ENCODE results near the gene POLR2J. TPM values are rescaled to one million over a fixed set of nuclear protein-coding genes. Genes with fewer than 3 reads are reported as not detected.
A peak's percentile ranks its signal among the peaks of the same experiment; 100 is the strongest.
"Not testable (repeated sequence)": the region's sequence is repeated elsewhere in the genome, so short reads cannot be mapped to it uniquely, and the experiment has no call there.

Gene POLR2J
- polyA plus RNA-seq (65.0 to 71.8 TPM (median 65.9 TPM) in 3 replicates), polyA minus RNA-seq (13.8 to 24.2 TPM (median 18.9 TPM) in 3 replicates)
- polyA plus RNA-seq (2011; ENCODE audit: low read depth), result 10.9 TPM
- polyA plus RNA-seq (2011; cell fraction: cytosol; rRNA removed), result 35.1 and 53.4 TPM in 2 replicates
- polyA plus RNA-seq (2011; cell fraction: nucleus; rRNA removed), result 13.7 and 14.4 TPM in 2 replicates
- 68.8 and 71.3 TPM in 2 replicates for polyA plus RNA-seq (2012; ENCODE audit: low replicate concordance)
- polyA minus RNA-seq (2011; cell fraction: cytosol; rRNA and poly(A)+ RNA removed), result 18.8 TPM
- 10.2 and 17.0 TPM in 2 replicates for polyA minus RNA-seq (2011; cell fraction: nucleus; rRNA and poly(A)+ RNA removed)

DNA sequence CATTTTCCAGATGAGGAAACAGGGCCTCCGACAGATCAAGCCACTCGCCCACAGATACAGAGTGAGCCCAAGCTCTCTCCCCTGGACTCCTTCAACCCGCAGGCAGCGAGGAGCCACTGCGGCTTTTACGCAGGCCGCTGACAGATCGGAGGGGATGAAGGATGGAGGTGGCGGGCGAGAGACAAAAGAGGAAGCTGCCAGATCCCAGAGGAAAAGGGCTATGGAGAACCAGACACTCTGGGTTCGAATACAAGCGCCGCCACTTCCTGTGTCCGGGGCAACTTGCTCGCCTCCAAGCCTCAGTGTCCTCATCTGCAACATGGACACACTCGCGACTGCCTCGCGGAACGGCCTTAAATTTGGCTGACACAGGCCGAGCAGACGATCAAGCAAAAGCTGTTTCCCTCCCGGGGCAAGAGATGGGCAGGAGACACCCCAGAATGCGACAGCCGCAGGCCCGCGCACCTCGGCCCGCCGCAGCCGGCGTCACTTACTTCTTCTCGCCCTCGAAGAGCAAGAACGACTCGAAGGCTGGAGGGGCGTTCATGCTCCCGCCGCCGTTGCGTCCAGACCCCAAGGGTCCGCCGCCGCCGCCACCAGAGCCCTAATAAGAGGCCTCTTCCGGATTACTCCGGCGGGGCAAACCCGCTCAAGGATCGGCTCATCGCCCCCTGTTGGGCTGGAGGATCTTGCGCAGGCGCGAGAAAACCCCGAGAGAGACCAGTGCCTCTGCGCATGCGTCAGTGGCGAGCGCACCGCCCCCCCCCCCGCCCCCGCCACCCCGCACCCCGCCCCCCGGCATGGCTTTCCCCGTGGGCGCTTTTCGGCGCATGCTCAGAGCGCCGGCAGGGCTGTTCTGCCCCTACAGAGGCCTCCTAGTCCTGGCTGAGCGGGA lies at the start of gene POLR2J:
POLR2J (minus strand) TSS at position 609 of the 895 bp plus-strand sequence; CDS start at position 547, 62 bp downstream.
- H3K9ac ChIP-seq (ENCODE audit: control insufficient read depth, extremely low read depth, insufficient read depth, low read length), result peak within 1 kb of the TSS; percentile 54
- H3K4me3 ChIP-seq (ENCODE audit: control insufficient read depth in 2 of 3, extremely low read depth in 1 of 3, insufficient read depth in 2 of 3, low read depth in 1 of 3, low read length in 3 of 3), result peak within 1 kb of the TSS in 1 of 3 experiments; percentile 38
- H3K4me2 ChIP-seq (ENCODE audit: control insufficient read depth, extremely low read depth, insufficient read depth, low read depth, low read length), result peak within 1 kb of the TSS; percentile 32
- H3K27ac ChIP-seq (ENCODE audit: control insufficient read depth, insufficient read depth, low read length); H3K4me1 ChIP-seq (ENCODE audit: control insufficient read depth, extremely low read depth, insufficient read depth, low read length); dilution Hi-C loops (cut with MboI; ENCODE audit: extremely low pct_ligation_motif_present, low sequenced_read_pairs); H3K36me3 ChIP-seq (ENCODE audit: control insufficient read depth in 2 of 2, extremely low read depth in 1 of 2, insufficient read depth in 2 of 2, low read length in 2 of 2); FAIRE-seq; H3K9me3 ChIP-seq (ENCODE audit: control insufficient read depth, low read depth, low read length); H3K79me2 ChIP-seq (ENCODE audit: control insufficient read depth, insufficient read depth, low read length); DNase-seq (ENCODE audit: low read depth, low spot score); H4K20me1 ChIP-seq (ENCODE audit: control insufficient read depth, extremely low read depth, insufficient read depth, low read length); H3K27me3 ChIP-seq (ENCODE audit: control insufficient read depth, extremely low read depth, insufficient read depth, low read length); H3K9me1 ChIP-seq (ENCODE audit: control insufficient read depth, extremely low read depth, insufficient read depth, low read length); H2AFZ ChIP-seq (ENCODE audit: control insufficient read depth, low read length): not testable (repeated sequence)

- FAIRE-seq; H3K27ac ChIP-seq (ENCODE audit: control insufficient read depth, insufficient read depth, low read length); H3K9me3 ChIP-seq (ENCODE audit: control insufficient read depth, low read depth, low read length); H3K4me1 ChIP-seq (ENCODE audit: control insufficient read depth, extremely low read depth, insufficient read depth, low read length); H3K4me3 ChIP-seq (ENCODE audit: control insufficient read depth in 2 of 3, extremely low read depth in 1 of 3, insufficient read depth in 2 of 3, low read depth in 1 of 3, low read length in 3 of 3); DNase-seq (ENCODE audit: low read depth, low spot score); H3K4me2 ChIP-seq (ENCODE audit: control insufficient read depth, extremely low read depth, insufficient read depth, low read depth, low read length); H2AFZ ChIP-seq (ENCODE audit: control insufficient read depth, low read length); H3K9me1 ChIP-seq (ENCODE audit: control insufficient read depth, extremely low read depth, insufficient read depth, low read length); H4K20me1 ChIP-seq (ENCODE audit: control insufficient read depth, extremely low read depth, insufficient read depth, low read length); H3K36me3 ChIP-seq (ENCODE audit: control insufficient read depth in 2 of 2, extremely low read depth in 1 of 2, insufficient read depth in 2 of 2, low read length in 2 of 2); H3K27me3 ChIP-seq (ENCODE audit: control insufficient read depth, extremely low read depth, insufficient read depth, low read length); H3K79me2 ChIP-seq (ENCODE audit: control insufficient read depth, insufficient read depth, low read length); H3K9ac ChIP-seq (ENCODE audit: control insufficient read depth, extremely low read depth, insufficient read depth, low read length); dilution Hi-C loops (cut with MboI; ENCODE audit: extremely low pct_ligation_motif_present, low sequenced_read_pairs): not testable (repeated sequence)
Observed at GRCh38 chr7:102527822-102528793, 49.4 kb upstream of the POLR2J start.

DNA sequence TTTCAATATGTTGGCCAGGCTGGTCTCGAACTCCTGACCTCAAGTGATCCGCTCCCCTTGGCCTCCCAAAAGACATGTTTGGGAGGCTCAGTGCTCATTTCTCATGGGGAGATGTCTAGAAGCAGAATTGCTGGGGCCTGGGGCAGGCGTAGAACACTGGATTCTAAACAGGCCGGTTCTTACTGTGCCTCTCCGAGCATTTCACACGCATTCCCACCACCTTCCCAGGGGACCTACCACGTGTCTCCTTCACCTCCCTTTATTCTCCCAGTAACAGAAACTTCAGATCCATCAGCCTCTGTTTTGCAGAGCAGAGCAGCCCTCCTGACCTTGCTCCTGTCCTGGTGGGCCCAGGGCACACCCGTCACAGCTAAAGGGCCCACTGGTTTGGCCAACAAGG lies 48.5 kb upstream of the POLR2J start:
- H3K27ac ChIP-seq (ENCODE audit: control insufficient read depth, insufficient read depth, low read length); H3K9me3 ChIP-seq (ENCODE audit: control insufficient read depth, low read depth, low read length); H3K4me2 ChIP-seq (ENCODE audit: control insufficient read depth, extremely low read depth, insufficient read depth, low read depth, low read length); H3K4me3 ChIP-seq (ENCODE audit: control insufficient read depth in 2 of 3, extremely low read depth in 1 of 3, insufficient read depth in 2 of 3, low read depth in 1 of 3, low read length in 3 of 3); H3K4me1 ChIP-seq (ENCODE audit: control insufficient read depth, extremely low read depth, insufficient read depth, low read length); H2AFZ ChIP-seq (ENCODE audit: control insufficient read depth, low read length); H4K20me1 ChIP-seq (ENCODE audit: control insufficient read depth, extremely low read depth, insufficient read depth, low read length); FAIRE-seq; DNase-seq (ENCODE audit: low read depth, low spot score); H3K9ac ChIP-seq (ENCODE audit: control insufficient read depth, extremely low read depth, insufficient read depth, low read length); H3K9me1 ChIP-seq (ENCODE audit: control insufficient read depth, extremely low read depth, insufficient read depth, low read length); dilution Hi-C loops (cut with MboI; ENCODE audit: extremely low pct_ligation_motif_present, low sequenced_read_pairs); H3K36me3 ChIP-seq (ENCODE audit: control insufficient read depth in 2 of 2, extremely low read depth in 1 of 2, insufficient read depth in 2 of 2, low read length in 2 of 2); H3K79me2 ChIP-seq (ENCODE audit: control insufficient read depth, insufficient read depth, low read length); H3K27me3 ChIP-seq (ENCODE audit: control insufficient read depth, extremely low read depth, insufficient read depth, low read length): not testable (repeated sequence)

- H3K4me1 ChIP-seq (ENCODE audit: control insufficient read depth, extremely low read depth, insufficient read depth, low read length); H4K20me1 ChIP-seq (ENCODE audit: control insufficient read depth, extremely low read depth, insufficient read depth, low read length); H3K36me3 ChIP-seq (ENCODE audit: control insufficient read depth in 2 of 2, extremely low read depth in 1 of 2, insufficient read depth in 2 of 2, low read length in 2 of 2); H3K79me2 ChIP-seq (ENCODE audit: control insufficient read depth, insufficient read depth, low read length); DNase-seq (ENCODE audit: low read depth, low spot score); H3K9me1 ChIP-seq (ENCODE audit: control insufficient read depth, extremely low read depth, insufficient read depth, low read length); H3K4me3 ChIP-seq (ENCODE audit: control insufficient read depth in 2 of 3, extremely low read depth in 1 of 3, insufficient read depth in 2 of 3, low read depth in 1 of 3, low read length in 3 of 3); H3K4me2 ChIP-seq (ENCODE audit: control insufficient read depth, extremely low read depth, insufficient read depth, low read depth, low read length); H3K27ac ChIP-seq (ENCODE audit: control insufficient read depth, insufficient read depth, low read length); H2AFZ ChIP-seq (ENCODE audit: control insufficient read depth, low read length); H3K27me3 ChIP-seq (ENCODE audit: control insufficient read depth, extremely low read depth, insufficient read depth, low read length); dilution Hi-C loops (cut with MboI; ENCODE audit: extremely low pct_ligation_motif_present, low sequenced_read_pairs); H3K9ac ChIP-seq (ENCODE audit: control insufficient read depth, extremely low read depth, insufficient read depth, low read length); FAIRE-seq; H3K9me3 ChIP-seq (ENCODE audit: control insufficient read depth, low read depth, low read length): not testable (repeated sequence)
Observed at GRCh38 chr7:102524803-102525202, 46.1 kb upstream of the POLR2J start.
